Activated T-cell treated with anti-CD3 and anti-CD28 coated beads, Interleukin-2, amount 50 U/mL, for 24 hours (primary cell): ENCODE data around the gene NHERF2.
"Not testable (repeated sequence)": the region's sequence is repeated elsewhere in the genome, so short reads cannot be mapped to it uniquely, and the experiment has no call there.

ENCODE experiments used
- DNase-seq: peaks from one replicate; pipeline ENCODE4 v3.0.0-alpha.2; 2020
- H3K27ac Mint-ChIP-seq: 2 replicates; pipeline ENCODE4 v1.8.0; 2020; ENCODE audit warnings: mild to moderate bottlenecking, mixed read lengths
- H3K27me3 Mint-ChIP-seq: 2 replicates; pipeline ENCODE4 v1.8.0; 2020; ENCODE audit warnings: mixed read lengths
- H3K36me3 Mint-ChIP-seq: 2 replicates; pipeline ENCODE4 v1.8.0; 2020; ENCODE audit warnings: low read depth, mixed read lengths
- H3K4me1 Mint-ChIP-seq: 2 replicates; pipeline ENCODE4 v1.8.0; 2020; ENCODE audit warnings: low read depth, mixed read lengths
- H3K4me3 Mint-ChIP-seq: 2 replicates; pipeline ENCODE4 v1.8.0; 2020; ENCODE audit warnings: mild to moderate bottlenecking, moderate library complexity, mixed read lengths
- H3K9me3 Mint-ChIP-seq: 2 replicates; pipeline ENCODE4 v1.8.0; 2020; ENCODE audit warnings: mixed read lengths

Gene NHERF2

GRCh38 chr16:2008009-2008526, 18.6 kb upstream of the NHERF2 start:
- H3K36me3 Mint-ChIP-seq = peaks cover 60% of the 10 kb centered on the region
- no peak for DNase-seq
- H3K4me1 Mint-ChIP-seq = peaks cover 54% of the 10 kb centered on the region

GRCh38 chr16:2008631-2009163, 18.0 kb upstream of the NHERF2 start:
- H3K27me3 Mint-ChIP-seq = no peaks in the 10 kb centered on the region
- H3K9me3 Mint-ChIP-seq = no peaks in the 10 kb centered on the region
- H3K36me3 Mint-ChIP-seq = peaks cover 55% of the 10 kb centered on the region
- H3K27ac Mint-ChIP-seq = peak overlapping the region; percentile 93
- H3K4me1 Mint-ChIP-seq = peaks cover 54% of the 10 kb centered on the region
- peak overlapping the region; percentile 90 for H3K4me3 Mint-ChIP-seq
- peak; percentile 62 for DNase-seq

More at GRCh38 chr16:2008009-2008526, 18.6 kb upstream of the NHERF2 start:
- Mint-ChIP-seq H3K9me3 (no peaks in the 10 kb centered on the region), H3K27me3 (no peaks in the 10 kb centered on the region), H3K27ac (peak overlapping the region; percentile 93), H3K4me3 (peak overlapping the region; percentile 90)

GRCh38 chr16:2009164-2009711, 17.5 kb upstream of the NHERF2 start:
- peaks cover 54% of the 10 kb centered on the region for H3K36me3 Mint-ChIP-seq
- peak; percentile 60 for DNase-seq
- H3K4me1 Mint-ChIP-seq = peaks cover 50% of the 10 kb centered on the region
- no peaks in the 10 kb centered on the region for H3K9me3 Mint-ChIP-seq
- H3K27ac Mint-ChIP-seq = peak overlapping the region; percentile 93
- H3K4me3 Mint-ChIP-seq = peak overlapping the region; percentile 90
- H3K27me3 Mint-ChIP-seq = no peaks in the 10 kb centered on the region

- Mint-ChIP-seq H3K4me3 (peak within 1 kb of the TSS; percentile 91), H3K4me1 (peaks cover 44% of the 10 kb centered on the region), H3K27me3 (no peaks in the 10 kb centered on the region), H3K36me3 (peaks cover 48% of the 10 kb centered on the region), H3K27ac (peak within 1 kb of the TSS; percentile 94), H3K9me3 (no peaks in the 10 kb centered on the region)
- peak; percentile 87 for DNase-seq
Measured at GRCh38 chr16:2009791-2010510, 16.8 kb upstream of the NHERF2 start, which contains the start of gene ZNF598. TSS of gene ZNF598 (minus strand) at chr16:2009821.

- peaks cover 31% of the 10 kb centered on the region for H3K36me3 Mint-ChIP-seq
- peak overlapping the region; percentile 35 for H3K4me3 Mint-ChIP-seq
- DNase-seq, H3K27me3 Mint-ChIP-seq, H3K27ac Mint-ChIP-seq, H3K9me3 Mint-ChIP-seq: not testable (repeated sequence)
- peaks cover 28% of the 10 kb centered on the region for H3K4me1 Mint-ChIP-seq
Measured at GRCh38 chr16:2011726-2012125, 15.0 kb upstream of the NHERF2 start.

GRCh38 chr16:2013527-2013926, 13.2 kb upstream of the NHERF2 start:
- H3K9me3 Mint-ChIP-seq = no peaks in the 10 kb centered on the region
- no peak overlapping the region for H3K4me3 Mint-ChIP-seq
- peaks cover 10% of the 10 kb centered on the region for H3K4me1 Mint-ChIP-seq
- peaks cover 13% of the 10 kb centered on the region for H3K36me3 Mint-ChIP-seq
- DNase-seq = no peak
- H3K27me3 Mint-ChIP-seq = peaks cover 2% of the 10 kb centered on the region
- no peak overlapping the region for H3K27ac Mint-ChIP-seq

- Mint-ChIP-seq H3K27ac (no peak overlapping the region), H3K4me3 (no peak overlapping the region), H3K9me3 (no peaks in the 10 kb centered on the region), H3K36me3 (peaks cover 2% of the 10 kb centered on the region), H3K27me3 (peaks cover 16% of the 10 kb centered on the region), H3K4me1 (peaks cover 4% of the 10 kb centered on the region)
- DNase-seq = no peak
Measured at GRCh38 chr16:2015117-2015946, 11.4 kb upstream of the NHERF2 start.

GRCh38 chr16:2015947-2016208, 10.8 kb upstream of the NHERF2 start:
- no peak overlapping the region for H3K4me3 Mint-ChIP-seq
- no peak for DNase-seq
- no peaks in the 10 kb centered on the region for H3K9me3 Mint-ChIP-seq
- H3K27ac Mint-ChIP-seq = no peak overlapping the region
- peaks cover 6% of the 10 kb centered on the region for H3K4me1 Mint-ChIP-seq
- no peaks in the 10 kb centered on the region for H3K36me3 Mint-ChIP-seq
- H3K27me3 Mint-ChIP-seq = peaks cover 21% of the 10 kb centered on the region

- Mint-ChIP-seq H3K36me3 (no peaks in the 10 kb centered on the region), H3K4me3 (no peak overlapping the region), H3K27ac (no peak overlapping the region), H3K9me3 (no peaks in the 10 kb centered on the region), H3K4me1 (peaks cover 5% of the 10 kb centered on the region), H3K27me3 (peaks cover 26% of the 10 kb centered on the region)
- no peak for DNase-seq
Measured at GRCh38 chr16:2016407-2016922, 10.2 kb upstream of the NHERF2 start.

- Mint-ChIP-seq H3K27ac (no peak within 1 kb of the TSS), H3K27me3 (peaks cover 45% of the 10 kb centered on the region), H3K9me3 (no peaks in the 10 kb centered on the region), H3K36me3 (no peaks in the 10 kb centered on the region), H3K4me3 (peak within 1 kb of the TSS; percentile 63), H3K4me1 (peaks cover 17% of the 10 kb centered on the region)
- DNase-seq = peak; percentile 59
Measured at GRCh38 chr16:2019518-2019920, 7.2 kb upstream of the NHERF2 start, which contains the start of gene NPW. TSS of gene NPW (plus strand) at chr16:2019785.

GRCh38 chr16:2019921-2020831, 6.5 kb upstream of the NHERF2 start:
- Mint-ChIP-seq H3K9me3 (no peaks in the 10 kb centered on the region), H3K4me1 (peaks cover 17% of the 10 kb centered on the region), H3K4me3 (peak overlapping the region; percentile 63), H3K27me3 (peaks cover 45% of the 10 kb centered on the region), H3K27ac (no peak overlapping the region), H3K36me3 (no peaks in the 10 kb centered on the region)
- DNase-seq = no peak

GRCh38 chr16:2022723-2023091, 4.0 kb upstream of the NHERF2 start:
- peaks cover 54% of the 10 kb centered on the region for H3K27me3 Mint-ChIP-seq
- peak overlapping the region; percentile 68 for H3K4me3 Mint-ChIP-seq
- no peaks in the 10 kb centered on the region for H3K9me3 Mint-ChIP-seq
- peaks cover 25% of the 10 kb centered on the region for H3K4me1 Mint-ChIP-seq
- DNase-seq = no peak
- no peaks in the 10 kb centered on the region for H3K36me3 Mint-ChIP-seq
- no peak overlapping the region for H3K27ac Mint-ChIP-seq

- H3K4me1 Mint-ChIP-seq = peaks cover 25% of the 10 kb centered on the region
- H3K36me3 Mint-ChIP-seq = no peaks in the 10 kb centered on the region
- peak overlapping the region; percentile 68 for H3K4me3 Mint-ChIP-seq
- H3K27ac Mint-ChIP-seq = peak overlapping the region; percentile 47
- H3K9me3 Mint-ChIP-seq = no peaks in the 10 kb centered on the region
- DNase-seq = peak; percentile 99
- H3K27me3 Mint-ChIP-seq = peaks cover 57% of the 10 kb centered on the region
Measured at GRCh38 chr16:2023092-2024031, 3.3 kb upstream of the NHERF2 start.
